Measurements from ENCODE around the gene ADORA2B.

GRCh38 chr17:15967706-15968399, 22.9 kb downstream of the ADORA2B start:
- TF ChIP-seq POLR2AphosphoS5 (IDR thresholded peaks at IDR 0.05) (no peak), EP300 (IDR thresholded peaks at IDR 0.05) (no peak)
